K562 (cell line): ENCODE results near the gene SLC31A1.

ENCODE experiments used
- SMC3 ChIP-seq: conservative IDR thresholded peaks from 2 replicates; pipeline ENCODE4 v1.6.1; 2011; ENCODE audit warnings: low read depth, low read length, improper control_type of control experiment; ENCODE audit not compliant: insufficient read depth
- SRF ChIP-seq, 2 experiments: fragments of 250-450, 450-650 bp in 1 of 2; sonication (Bioruptor Pico) in 1 of 2; sonication (generic) in 1 of 2; formaldehyde crosslinking; IDR thresholded peaks; 2 replicates each; pipeline versions ENCODE4 v1.5.0 to v1.5.1; 2020 to 2022; ENCODE audit warnings: mild to moderate bottlenecking in 1 of 2, missing genetic modification reagents in 1 of 2
- ZBED1 ChIP-seq: IDR thresholded peaks from 2 replicates; pipeline ENCODE4 v1.6.1; 2014
- ZNF274 ChIP-seq: IDR thresholded peaks from 2 replicates; pipeline ENCODE4 v1.6.1; 2011; ENCODE audit warnings: low read depth, mild to moderate bottlenecking, low read length, moderate library complexity, borderline replicate concordance
- TF ChIP-seq, protein P1 (sequence below): IDR thresholded peaks from 2 replicates; pipeline ENCODE4 v1.6.1; 2011; ENCODE audit not compliant: insufficient read length; ENCODE audit errors: extremely low read depth

DNA sequence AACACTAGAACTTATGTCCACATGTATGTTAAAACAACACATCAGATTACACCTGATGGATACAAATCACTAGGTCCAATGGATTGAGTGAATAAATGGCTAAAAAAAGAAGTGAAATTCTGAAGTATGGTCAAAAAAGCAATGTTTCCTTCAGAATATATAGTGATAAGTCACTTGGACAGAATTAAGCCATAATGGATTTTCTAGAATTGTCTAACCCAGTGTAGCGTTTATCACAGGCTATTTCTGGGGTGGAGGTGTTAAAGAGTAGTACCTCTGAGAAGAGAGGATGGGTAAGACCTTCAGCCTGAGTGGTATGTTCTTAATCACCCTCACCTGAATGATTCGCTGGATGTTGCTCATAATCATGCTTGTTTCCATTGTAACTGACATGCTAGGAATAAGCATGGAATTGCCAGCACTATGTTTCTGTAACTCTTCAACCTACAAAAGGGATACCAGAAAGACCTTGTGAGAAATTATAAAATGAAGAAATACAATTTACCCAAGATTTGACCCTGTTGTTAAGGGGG, 37.3 kb upstream of the SLC31A1 start:
- TF ChIP-seq SMC3 (no peak), ZNF274 (no peak), ZBED1 (no peak), SRF (CRISPR knock-in tag; IDR thresholded peaks at IDR 0.05) (no peak)
- TF ChIP-seq, protein P1, sequence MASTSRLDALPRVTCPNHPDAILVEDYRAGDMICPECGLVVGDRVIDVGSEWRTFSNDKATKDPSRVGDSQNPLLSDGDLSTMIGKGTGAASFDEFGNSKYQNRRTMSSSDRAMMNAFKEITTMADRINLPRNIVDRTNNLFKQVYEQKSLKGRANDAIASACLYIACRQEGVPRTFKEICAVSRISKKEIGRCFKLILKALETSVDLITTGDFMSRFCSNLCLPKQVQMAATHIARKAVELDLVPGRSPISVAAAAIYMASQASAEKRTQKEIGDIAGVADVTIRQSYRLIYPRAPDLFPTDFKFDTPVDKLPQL, result no peak
